ENCODE results near the gene TTC31. TPM values are rescaled to one million over a fixed set of nuclear protein-coding genes. Genes with fewer than 3 reads are reported as not detected.
A peak's percentile ranks its signal among the peaks of the same experiment; 100 is the strongest.
"Not testable (repeated sequence)": the region's sequence is repeated elsewhere in the genome, so short reads cannot be mapped to it uniquely, and the experiment has no call there.

TTC31 gene
- total RNA-seq, 6 donors from 2014 or later = 18.2 to 127 (median 27.3) TPM

DNA sequence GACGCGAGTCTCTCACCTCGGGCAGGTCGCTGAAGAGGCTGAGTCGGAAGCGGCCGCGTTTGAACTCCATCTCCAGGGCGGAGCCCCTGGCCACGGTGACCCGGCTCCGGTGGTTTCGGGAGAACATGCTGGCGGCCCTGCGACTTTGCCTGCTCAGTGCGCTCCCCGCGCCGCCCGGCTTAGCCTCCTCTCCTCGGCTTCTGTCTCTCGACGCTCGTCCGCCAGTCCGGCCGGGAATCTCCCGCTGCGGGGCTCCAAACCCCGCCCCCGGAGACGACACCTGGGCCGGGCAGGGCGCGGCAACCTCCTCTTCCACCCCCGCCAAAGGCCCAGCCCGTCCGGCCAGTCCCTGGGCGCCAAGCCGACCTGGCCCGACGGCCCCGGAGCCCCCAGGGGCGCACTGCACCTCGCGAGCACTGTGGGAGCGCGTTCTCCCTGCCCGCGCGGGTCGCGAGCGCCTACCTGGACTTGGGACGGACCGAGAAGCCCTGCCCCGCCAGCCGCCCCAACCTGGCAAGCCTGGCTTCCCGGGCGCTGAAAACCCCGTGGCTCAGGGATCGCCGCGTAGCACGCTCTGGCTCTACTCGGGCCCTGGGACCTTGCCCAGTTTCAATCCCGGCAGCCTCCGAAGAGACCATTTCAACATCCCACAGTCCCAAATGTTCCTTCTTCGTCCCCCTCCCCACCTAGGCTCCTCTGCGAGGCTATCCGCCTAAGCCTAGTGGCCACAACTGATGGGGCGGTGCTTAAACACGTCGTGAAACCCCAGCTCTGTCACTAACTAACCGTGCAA, 41.0 kb upstream of the TTC31 start, which contains the start of gene RTKN:
Gene RTKN (minus strand): TSS at position 248 of the 793 bp plus-strand sequence. CDS start 121 bp downstream, at position 127.
- ATAC-seq (ENCODE audit: low FRiP score in 2 of 2) (peak; percentile 47 to 74), DNase-seq (peak; percentile 79 to 92)
- peaks cover 22 to 50% (median 30%) of the 10 kb centered on the region in 4 donors for H3K4me1 ChIP-seq
- H3K36me3 ChIP-seq = no peaks in the 10 kb centered on the region
- H3K4me3 ChIP-seq = peak within 1 kb of the TSS; percentile 22 to 64 (median 50)
- peak within 1 kb of the TSS; percentile 74 to 88 (median 84) for H3K27ac ChIP-seq
- H3K9me3 ChIP-seq = no peaks in the 10 kb centered on the region
- peaks cover 0 to 9% (median 3%) of the 10 kb centered on the region in 4 donors for H3K27me3 ChIP-seq
- 16 to 26% methylated on average over 31 to 35 of the region's 75 CpGs for WGBS, 2 donors
- TF ChIP-seq POLR2AphosphoS5 (IDR thresholded peaks at IDR 0.05) (no peak), POLR2A (IDR thresholded peaks at IDR 0.05) (peak in 3 of 4 donors; percentile 36 to 55 (median 49))
- TF ChIP-seq, protein P1, sequence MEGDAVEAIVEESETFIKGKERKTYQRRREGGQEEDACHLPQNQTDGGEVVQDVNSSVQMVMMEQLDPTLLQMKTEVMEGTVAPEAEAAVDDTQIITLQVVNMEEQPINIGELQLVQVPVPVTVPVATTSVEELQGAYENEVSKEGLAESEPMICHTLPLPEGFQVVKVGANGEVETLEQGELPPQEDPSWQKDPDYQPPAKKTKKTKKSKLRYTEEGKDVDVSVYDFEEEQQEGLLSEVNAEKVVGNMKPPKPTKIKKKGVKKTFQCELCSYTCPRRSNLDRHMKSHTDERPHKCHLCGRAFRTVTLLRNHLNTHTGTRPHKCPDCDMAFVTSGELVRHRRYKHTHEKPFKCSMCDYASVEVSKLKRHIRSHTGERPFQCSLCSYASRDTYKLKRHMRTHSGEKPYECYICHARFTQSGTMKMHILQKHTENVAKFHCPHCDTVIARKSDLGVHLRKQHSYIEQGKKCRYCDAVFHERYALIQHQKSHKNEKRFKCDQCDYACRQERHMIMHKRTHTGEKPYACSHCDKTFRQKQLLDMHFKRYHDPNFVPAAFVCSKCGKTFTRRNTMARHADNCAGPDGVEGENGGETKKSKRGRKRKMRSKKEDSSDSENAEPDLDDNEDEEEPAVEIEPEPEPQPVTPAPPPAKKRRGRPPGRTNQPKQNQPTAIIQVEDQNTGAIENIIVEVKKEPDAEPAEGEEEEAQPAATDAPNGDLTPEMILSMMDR (IDR thresholded peaks at IDR 0.05) = peak in 3 of 6 experiments; percentile 7 to 26 (median 11)

DNA sequence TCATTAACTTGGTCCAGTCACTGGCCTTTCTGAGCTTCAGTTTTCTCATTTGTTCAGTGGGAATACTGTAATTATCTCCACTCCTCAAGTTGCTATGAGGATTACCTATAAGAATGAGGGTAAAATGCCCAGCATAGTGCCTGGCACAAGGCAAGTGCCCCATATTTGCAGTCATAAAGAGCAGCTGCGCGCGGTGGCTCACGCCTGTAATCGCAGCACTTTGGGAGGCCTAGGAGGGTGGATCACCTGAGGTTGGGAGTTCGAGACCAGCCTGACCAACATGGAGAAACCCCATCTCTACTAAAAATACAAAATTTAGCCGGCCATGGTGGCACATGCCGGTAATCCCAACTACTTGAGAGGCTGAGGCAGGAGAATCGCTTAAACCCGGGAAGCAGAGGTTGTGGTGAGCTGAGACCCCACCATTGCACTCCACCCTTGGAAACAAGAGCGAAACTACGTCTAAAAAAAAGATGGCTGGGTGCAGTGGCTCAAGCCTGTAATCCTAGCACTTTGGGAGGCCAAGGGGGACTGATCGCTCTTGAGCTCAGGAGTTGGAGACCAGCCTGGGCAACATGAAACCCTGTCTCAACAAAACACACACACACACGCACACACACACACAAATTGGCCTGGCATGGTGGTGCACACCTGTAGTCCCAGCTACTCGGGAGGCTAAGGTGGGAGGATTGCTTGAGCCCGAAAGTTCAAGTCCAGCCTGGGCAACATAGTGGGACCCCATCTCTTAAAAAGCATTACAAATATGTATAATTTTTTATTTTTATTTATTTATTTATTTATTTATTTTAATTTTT, 40.2 kb upstream of the TTC31 start:
- ATAC-seq (ENCODE audit: low FRiP score in 2 of 2); H3K27me3 ChIP-seq; H3K9me3 ChIP-seq; DNase-seq; H3K36me3 ChIP-seq: not testable (repeated sequence)
- WGBS, 2 donors = 89 to 94% methylated on average over 14 to 16 of the region's 16 CpGs
- Histone ChIP-seq H3K4me3 (peak overlapping the region in 3 of 4 donors; percentile 42 to 64 (median 59)), H3K4me1 (peaks cover 22 to 45% (median 30%) of the 10 kb centered on the region in 4 donors), H3K27ac (peak overlapping the region; percentile 74 to 88 (median 84))

DNA sequence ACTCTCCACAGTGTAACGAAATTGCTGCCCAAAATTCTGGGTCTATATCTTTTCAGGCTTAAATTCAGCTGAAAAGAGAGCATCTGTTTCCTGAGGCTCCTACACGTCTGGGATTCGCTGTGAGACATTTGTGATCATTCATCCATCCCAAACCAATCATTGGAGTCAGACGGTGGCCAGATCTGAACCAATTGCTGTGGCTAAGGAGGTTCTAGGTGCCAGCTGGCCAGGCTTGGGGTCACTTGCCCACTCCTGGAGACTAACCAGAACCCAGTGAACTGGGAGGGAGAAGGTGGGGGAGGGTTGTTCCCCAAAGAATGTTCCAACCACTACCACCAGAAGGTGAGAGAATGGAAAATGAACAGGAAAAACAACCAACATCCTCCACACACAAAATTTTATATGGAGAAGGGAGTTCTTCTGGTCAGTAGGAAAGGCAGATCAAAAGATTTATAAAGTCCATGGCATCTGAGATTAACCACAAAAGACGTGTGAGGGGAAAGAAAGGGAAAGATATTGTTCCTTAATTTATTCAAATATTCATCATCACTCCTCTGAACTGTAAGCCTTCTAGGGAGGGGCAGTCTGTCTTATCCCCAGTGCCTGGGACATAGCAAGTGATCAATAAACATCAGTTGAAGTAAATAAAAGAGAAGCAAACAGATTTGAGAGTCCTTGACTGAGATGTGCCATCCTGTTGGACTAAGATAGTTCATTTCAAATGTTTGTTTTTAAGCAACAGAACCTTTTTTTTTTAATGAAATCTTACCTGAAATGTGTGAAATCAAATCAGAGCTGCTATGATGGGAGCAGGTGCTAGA, 38.2 kb upstream of the TTC31 start:
- TF ChIP-seq POLR2A (IDR thresholded peaks at IDR 0.05) (no peak), EP300 (IDR thresholded peaks at IDR 0.05) (no peak), POLR2AphosphoS5 (IDR thresholded peaks at IDR 0.05) (no peak)
- TF ChIP-seq, protein P1 (IDR thresholded peaks at IDR 0.05) = no peak
- H3K9me3 ChIP-seq = no peaks in the 10 kb centered on the region
- no peaks in the 10 kb centered on the region for H3K36me3 ChIP-seq
- H3K27me3 ChIP-seq = peaks cover 0 to 9% (median 3%) of the 10 kb centered on the region in 4 donors
- H3K4me1 ChIP-seq = peaks cover 13 to 32% (median 21%) of the 10 kb centered on the region in 4 donors
- H3K27ac ChIP-seq = no peak overlapping the region
- H3K4me3 ChIP-seq = no peak overlapping the region
- no peak for DNase-seq
- no peak for ATAC-seq (ENCODE audit: low FRiP score in 2 of 2)
- 36 to 37% methylated on average over 5 of the region's 5 CpGs for WGBS, 2 donors

DNA sequence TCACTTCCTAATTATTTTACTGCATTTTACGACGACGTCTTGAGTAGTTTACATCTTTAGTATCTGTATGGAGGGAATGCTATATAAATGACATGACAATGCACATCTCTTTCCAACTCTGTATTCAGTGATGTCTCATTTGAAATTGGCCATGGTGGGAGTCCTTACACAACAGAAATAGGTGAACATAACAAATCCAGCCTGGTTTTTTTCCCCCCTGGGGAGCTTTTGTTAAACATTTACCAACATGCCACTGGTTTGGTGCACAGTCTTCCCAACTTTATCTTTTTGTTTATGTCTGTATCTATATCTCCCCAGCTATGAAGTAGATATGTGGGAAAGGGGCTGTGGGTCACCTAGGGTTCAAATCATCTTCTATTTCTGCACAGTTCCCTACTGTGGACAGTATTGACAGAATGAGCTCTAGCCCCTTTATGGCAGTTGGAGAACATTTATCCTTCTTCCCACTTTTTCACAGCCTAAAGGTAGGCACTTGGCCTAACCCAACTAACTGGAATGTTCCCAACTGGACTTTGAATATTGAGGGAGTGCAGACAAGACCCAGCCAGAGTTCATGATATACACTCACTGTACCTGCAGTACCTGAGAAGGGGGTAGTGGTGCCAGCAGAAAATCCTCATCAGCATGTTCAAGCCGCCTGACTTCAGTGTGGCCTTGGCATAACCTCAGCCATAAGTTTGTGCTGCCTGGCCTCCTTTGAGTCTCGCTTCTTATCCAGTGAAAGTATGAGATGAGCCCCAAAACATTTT, 35.5 kb upstream of the TTC31 start:
- ATAC-seq (ENCODE audit: low FRiP score in 2 of 2) (peak in 1 of 2 donors; percentile 26), DNase-seq (no peak)
- H3K27me3 ChIP-seq = no peaks in the 10 kb centered on the region
- no peak overlapping the region for H3K4me3 ChIP-seq
- WGBS, 2 donors = 93% methylated on average over 5 of the region's 5 CpGs
- H3K4me1 ChIP-seq = peaks cover 0 to 6% (median 2%) of the 10 kb centered on the region in 4 donors
- no peaks in the 10 kb centered on the region for H3K36me3 ChIP-seq
- no peaks in the 10 kb centered on the region for H3K9me3 ChIP-seq
- no peak overlapping the region for H3K27ac ChIP-seq
- TF ChIP-seq EP300 (IDR thresholded peaks at IDR 0.05) (no peak), POLR2A (IDR thresholded peaks at IDR 0.05) (no peak), POLR2AphosphoS5 (IDR thresholded peaks at IDR 0.05) (no peak)
- TF ChIP-seq, protein P1 (IDR thresholded peaks at IDR 0.05) = no peak
